Keratinocyte (primary cell): Measurements from ENCODE around the gene DHFR2. TPM values are rescaled to one million over a fixed set of nuclear protein-coding genes. Genes with fewer than 3 reads are reported as not detected.

Experiments
- DNase-seq: peaks from one replicate; pipeline ENCODE4 v3.0.0-alpha.2; 2011; ENCODE audit warnings: low read depth, missing footprints, low spot score
- FAIRE-seq: peaks from 2 replicates; lab custom pipeline; 2011; peaks lifted over from hg19 to GRCh38; lab: Jason Lieb, UNC
- H2AFZ ChIP-seq: 2 replicates; pipeline ENCODE4 v1.6.0; 2012; ENCODE audit warnings: low read length, control low read depth, inconsistent platforms; ENCODE audit not compliant: control insufficient read depth
- H3K27ac ChIP-seq: 2 replicates; pipeline ENCODE4 v1.5.1; 2011; ENCODE audit warnings: low read length; ENCODE audit not compliant: control insufficient read depth, insufficient read depth
- H3K27me3 ChIP-seq: 3 replicates; pipeline ENCODE4 v1.6.0; 2011; ENCODE audit warnings: low read length; ENCODE audit not compliant: control insufficient read depth, insufficient read depth; ENCODE audit errors: extremely low read depth
- H3K36me3 ChIP-seq, 2 experiments: 2 replicates in 1 of 2; 3 replicates in 1 of 2; pipeline ENCODE4 v1.5.1; 2011; ENCODE audit warnings: low read length in 2 of 2, mild to moderate bottlenecking in 1 of 2; ENCODE audit not compliant: control insufficient read depth in 2 of 2, insufficient read depth in 2 of 2; ENCODE audit errors: extremely low read depth in 1 of 2
- H3K4me1 ChIP-seq: 3 replicates; pipeline ENCODE4 v1.5.1; 2011; ENCODE audit warnings: low read length; ENCODE audit not compliant: control insufficient read depth, insufficient read depth; ENCODE audit errors: extremely low read depth
- H3K4me2 ChIP-seq: 3 replicates; pipeline ENCODE4 v1.6.0; 2011; ENCODE audit warnings: low read depth, low read length; ENCODE audit not compliant: control insufficient read depth, insufficient read depth; ENCODE audit errors: extremely low read depth
- H3K4me3 ChIP-seq, 3 experiments: fragments of 200-600 bp in 1 of 3; sonication (generic) in 1 of 3; 2 replicates in 2 of 3; 3 replicates in 1 of 3; pipeline ENCODE4 v1.5.1; 2011 to 2016; ENCODE audit warnings: low read length in 3 of 3, mild to moderate bottlenecking in 3 of 3, control low read depth in 2 of 3, inconsistent platforms in 1 of 3, low read depth in 1 of 3, mixed read lengths in 1 of 3, mixed run types in 1 of 3, moderate library complexity in 1 of 3; ENCODE audit not compliant: control insufficient read depth in 2 of 3, insufficient read depth in 2 of 3; ENCODE audit errors: extremely low read depth in 1 of 3
- H3K79me2 ChIP-seq: 2 replicates; pipeline ENCODE4 v1.6.0; 2012; ENCODE audit warnings: low read length; ENCODE audit not compliant: control insufficient read depth, insufficient read depth
- H3K9ac ChIP-seq: 3 replicates; pipeline ENCODE4 v1.6.0; 2011; ENCODE audit warnings: low read length; ENCODE audit not compliant: control insufficient read depth, insufficient read depth; ENCODE audit errors: extremely low read depth
- H3K9me1 ChIP-seq: 3 replicates; pipeline ENCODE4 v1.6.0; 2011; ENCODE audit warnings: low read length; ENCODE audit not compliant: control insufficient read depth, insufficient read depth; ENCODE audit errors: extremely low read depth
- H3K9me3 ChIP-seq: 2 replicates; pipeline ENCODE4 v1.5.1; 2012; ENCODE audit warnings: low read depth, low read length; ENCODE audit not compliant: control insufficient read depth
- H4K20me1 ChIP-seq: 3 replicates; pipeline ENCODE4 v1.6.0; 2011; ENCODE audit warnings: low read length; ENCODE audit not compliant: control insufficient read depth, insufficient read depth; ENCODE audit errors: extremely low read depth
- CTCF ChIP-seq, 3 experiments: IDR thresholded peaks in 1 of 3; conservative IDR thresholded peaks in 1 of 3; optimal IDR thresholded peaks in 1 of 3; 2 replicates in 2 of 3; 3 replicates in 1 of 3; pipeline versions ENCODE3 to v1.5.1; 2011; ENCODE audit warnings: low read length in 3 of 3, mild to moderate bottlenecking in 3 of 3, moderate library complexity in 2 of 3, control low read depth in 1 of 3, inconsistent platforms in 1 of 3; ENCODE audit not compliant: insufficient read depth in 2 of 3; ENCODE audit errors: extremely low read depth in 1 of 3
- EZH2 ChIP-seq: IDR thresholded peaks from one replicate; pipeline ENCODE4 v1.6.1; 2012; ENCODE audit warnings: inconsistent platforms, mild to moderate bottlenecking, low read length, moderate library complexity
- dilution Hi-C: fragments of 300-500 bp; cut with MboI; formaldehyde crosslinking; loops from one replicate; pipeline ENCODE4 v1.7.0; 2020; ENCODE audit warnings: low sequenced_read_pairs; ENCODE audit not compliant: extremely low pct_ligation_motif_present
- polyA plus RNA-seq, 5 experiments: library from polyadenylated mRNA; depleted of rRNA in 3 of 5; stranded (reverse) in 3 of 5; stranded (forward) in 1 of 5; unstranded in 1 of 5; fragments of >200 nt; gene quantifications; 1 replicate in 1 of 5; 2 replicates in 3 of 5; 3 replicates in 1 of 5; pipeline versions ENCODE4 v1.2.1 to v1.2.3, GENCODE V29; 2011 to 2012; ENCODE audit warnings: missing spikeins in 2 of 5, low read depth in 1 of 5, low replicate concordance in 1 of 5

DHFR2 gene
- polyA plus RNA-seq, 1 donor (not counting 4 experiments of a cell fraction or from before 2014, with no cell fraction given): 3.6 TPM

GRCh38 chr3:94069194-94069813 is 6.6 kb upstream of the DHFR2 start:
- Histone ChIP-seq H3K9me3 (no peaks in the 10 kb centered on the region), H3K36me3 (peaks cover 0 to 3% of the 10 kb centered on the region in 2 experiments), H3K9me1 (no peaks in the 10 kb centered on the region), H3K4me1 (no peaks in the 10 kb centered on the region), H3K79me2 (no peaks in the 10 kb centered on the region), H3K27me3 (no peaks in the 10 kb centered on the region), H3K4me3 (no peak overlapping the region), H3K27ac (no peak overlapping the region), H4K20me1 (no peaks in the 10 kb centered on the region), H2AFZ (no peak overlapping the region), H3K9ac (no peak overlapping the region), H3K4me2 (no peak overlapping the region)
- DNase-seq: no peak
- TF ChIP-seq CTCF (optimal IDR thresholded peaks at IDR 0.05 in 1 of 3, IDR thresholded peaks at IDR 0.05 in 1 of 3, conservative IDR thresholded peaks at IDR 0.05 in 1 of 3; ENCODE audit: extremely low read depth in 1 of 3, insufficient read depth in 2 of 3, low read length in 3 of 3) (peak in 2 of 3 experiments; percentile 20 to 37), EZH2 (no peak)
- dilution Hi-C loops: no loop called here
- no peak for FAIRE-seq

DNA sequence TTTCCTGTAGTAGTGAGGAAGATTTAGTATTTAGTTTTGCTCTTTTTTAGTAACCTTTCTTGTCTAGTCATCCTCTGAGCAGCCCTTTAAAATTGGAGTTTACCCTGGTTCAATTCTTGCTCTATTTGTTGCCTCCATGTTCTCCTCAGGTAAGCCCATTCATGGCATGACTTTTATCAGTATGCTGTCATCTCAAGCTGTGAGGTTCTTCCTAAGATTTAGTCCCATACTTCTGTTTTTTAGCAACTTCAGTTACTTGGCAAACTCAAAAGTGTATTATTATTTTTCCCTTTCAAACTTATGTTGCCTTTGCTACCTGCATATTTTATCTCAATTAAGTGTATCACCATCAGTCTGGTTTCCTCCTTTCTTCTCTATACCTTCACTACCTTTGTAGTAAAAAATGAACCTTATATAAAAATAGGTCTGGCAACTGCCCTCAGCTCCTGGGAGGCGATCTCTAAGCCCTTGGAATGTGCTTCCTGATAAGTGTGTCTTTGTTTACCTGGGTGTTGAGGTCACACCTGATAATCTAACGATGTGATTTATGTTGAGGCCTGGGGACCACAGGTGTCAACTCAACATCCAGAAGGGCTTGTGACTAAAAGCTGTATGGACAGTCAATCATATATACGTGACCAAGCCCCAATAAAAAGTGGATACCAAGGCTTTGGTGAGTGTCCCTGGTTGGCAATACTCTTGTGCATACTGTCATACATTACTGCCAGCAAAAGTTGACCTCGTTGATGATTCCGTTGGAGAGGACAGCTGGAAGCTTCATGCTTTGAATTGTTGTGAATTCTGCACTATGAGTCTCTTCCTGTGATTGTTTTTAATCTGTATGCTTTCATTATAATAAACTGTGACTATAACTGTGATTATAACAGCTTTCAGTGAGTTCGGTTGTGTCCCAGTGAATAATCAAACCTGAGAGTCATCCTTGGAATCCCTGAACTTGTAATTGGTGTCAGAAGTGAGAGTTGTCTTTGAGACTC is 4.1 kb upstream of the DHFR2 start:
- dilution Hi-C loops: no loop called here
- H3K9ac ChIP-seq: no peak overlapping the region
- no peak overlapping the region for H3K27ac ChIP-seq
- H2AFZ ChIP-seq: no peak overlapping the region
- H3K36me3 ChIP-seq: peaks cover 0 to under 1% of the 10 kb centered on the region in 2 experiments
- H4K20me1 ChIP-seq: no peaks in the 10 kb centered on the region
- H3K27me3 ChIP-seq: no peaks in the 10 kb centered on the region
- H3K4me3 ChIP-seq: no peak overlapping the region
- no peaks in the 10 kb centered on the region for H3K9me3 ChIP-seq
- FAIRE-seq (no peak), DNase-seq (no peak)
- no peak overlapping the region for H3K4me2 ChIP-seq
- H3K9me1 ChIP-seq: no peaks in the 10 kb centered on the region
- no peaks in the 10 kb centered on the region for H3K4me1 ChIP-seq
- no peaks in the 10 kb centered on the region for H3K79me2 ChIP-seq
- TF ChIP-seq CTCF (optimal IDR thresholded peaks at IDR 0.05 in 1 of 3, IDR thresholded peaks at IDR 0.05 in 1 of 3, conservative IDR thresholded peaks at IDR 0.05 in 1 of 3; ENCODE audit: extremely low read depth in 1 of 3, insufficient read depth in 2 of 3, low read length in 3 of 3) (no peak), EZH2 (no peak)
